Measurements from ENCODE around the gene SOCS1. TPM values are rescaled to one million over a fixed set of nuclear protein-coding genes. Genes with fewer than 3 reads are reported as not detected.
A peak's percentile ranks its signal among the peaks of the same experiment; 100 is the strongest.

SOCS1 gene
- total and polyA plus RNA-seq, 9 of the 15 experiments (the other 6 are each of a cell fraction or from before 2014, with no cell fraction given) = 0.04 to 7.5 (median 2.3) TPM

- peak overlapping the region; percentile 72 for H2AFZ ChIP-seq (ENCODE audit: low read depth, low read length)
- H3K27me3 ChIP-seq (ENCODE audit: control insufficient read depth in 2 of 2, insufficient read depth in 2 of 2, low read length in 2 of 2) = 0 out of 5 replicates have a peak, but pooled peaks cover 0 to 4% of the 10 kb centered on the region in 2 experiments
- WGBS (ENCODE audit: insufficient coverage, low coverage, missing lambda C conversion rate) = under 1% methylated on average over 48 of the region's 105 CpGs
- DNase-seq (ENCODE audit: extremely low read depth in 1 of 4, low spot score in 3 of 4) (peak; percentile 60 to 75 (median 67)), FAIRE-seq (no peak), ATAC-seq (peak; percentile 37)
- no peaks in the 10 kb centered on the region for H3K9me1 ChIP-seq (ENCODE audit: control insufficient read depth, insufficient read depth, low read length)
- peaks cover 10% of the 10 kb centered on the region; the same call in 1 of the 2 replicates for H4K20me1 ChIP-seq (replicated peaks; ENCODE audit: control insufficient read depth, insufficient read depth, low read length)
- intact Hi-C loops (cut with micrococcal nuclease) = loop anchor here (2.0 to 10.0 kb wide), 3 partner anchors 50 to 150 kb away; no protein-coding TSS in a partner anchor
- ChIA-PET POLR2A (interaction anchor here (0.5 to 3.2 kb wide), 52 partner anchors 9 to 1024 kb away, joined by 3 to 36 read pairs (median 4); partner anchors contain the start of genes PRM3, RMI2 and TNP2), CTCF (ENCODE audit: low intra/inter-chr PET ratio) (interaction anchor here (0.7 to 5.2 kb wide), 6 partner anchors 43 to 301 kb away, joined by 3 to 58 read pairs (median 5); no protein-coding TSS in a partner anchor)
- peaks cover 33% of the 10 kb centered on the region for H3K79me2 ChIP-seq (ENCODE audit: control insufficient read depth, insufficient read depth, low read length)
- peak overlapping the region; percentile 82 for H3K4me3 ChIP-seq
- H3K36me3 ChIP-seq (ENCODE audit: control insufficient read depth, insufficient read depth, low read length) = peaks cover 25% of the 10 kb centered on the region; the same call in 1 of the 3 replicates
- H3K4me1 ChIP-seq (replicated peaks in 1 of 2; ENCODE audit: control insufficient read depth in 2 of 2, insufficient read depth in 2 of 2, low read length in 2 of 2) = peaks cover 40 to 47% of the 10 kb centered on the region in 2 experiments; a peak in 4 of 5 replicates
- in situ Hi-C loops (cut with MboI) = no loop called here
- H3K27ac ChIP-seq (ENCODE audit: extremely low read depth, low read depth, low read length) = peak overlapping the region; percentile 86
- H3K4me2 ChIP-seq (ENCODE audit: insufficient read depth, low read length) = peak overlapping the region; percentile 77
- peak overlapping the region; percentile 74 to 94 for H3K9ac ChIP-seq (ENCODE audit: insufficient read depth in 1 of 2, low read depth in 2 of 2, low read length in 2 of 2)
- BruUV-seq (replicated peaks) = no TSS peak
- no peaks in the 10 kb centered on the region for H3K9me3 ChIP-seq (replicated peaks; ENCODE audit: control insufficient read depth, insufficient read depth, low read depth, low read length)
- TF ChIP-seq PYGO2 (tag; IDR thresholded peaks at IDR 0.05) (no peak), TOE1 (IDR thresholded peaks at IDR 0.05; ENCODE audit: borderline replicate concordance) (peak; percentile 18; the same call in 1 of the 2 replicates), TOE1 (CRISPR knock-in tag; IDR thresholded peaks at IDR 0.05; ENCODE audit: borderline replicate concordance, low read depth) (peak; percentile 99), ZNF707 (CRISPR knock-in tag; conservative IDR thresholded peaks at IDR 0.05) (no peak), CAMTA2 (CRISPR knock-in tag; conservative IDR thresholded peaks at IDR 0.05) (0 out of 2 replicates have a peak, but pooled peaks have one; percentile 52), IRF9 (tag; IDR thresholded peaks at IDR 0.05) (no peak), ARID4B (CRISPR knock-in tag; IDR thresholded peaks at IDR 0.05) (peak; percentile 98), HDAC3 (IDR thresholded peaks at IDR 0.05; ENCODE audit: borderline replicate concordance, partially characterized antibody) (no peak), NFIX (CRISPR knock-in tag; IDR thresholded peaks at IDR 0.05; ENCODE audit: low read depth) (no peak), POLR3A (IDR thresholded peaks at IDR 0.05; ENCODE audit: borderline replicate concordance, extremely low read depth, insufficient read depth, insufficient read length) (no peak), NFYB (IDR thresholded peaks at IDR 0.05; ENCODE audit: extremely low read depth, insufficient read length) (no peak), CBFA2T2 (conservative IDR thresholded peaks at IDR 0.05) (no peak)
- TF ChIP-seq, protein P1, sequence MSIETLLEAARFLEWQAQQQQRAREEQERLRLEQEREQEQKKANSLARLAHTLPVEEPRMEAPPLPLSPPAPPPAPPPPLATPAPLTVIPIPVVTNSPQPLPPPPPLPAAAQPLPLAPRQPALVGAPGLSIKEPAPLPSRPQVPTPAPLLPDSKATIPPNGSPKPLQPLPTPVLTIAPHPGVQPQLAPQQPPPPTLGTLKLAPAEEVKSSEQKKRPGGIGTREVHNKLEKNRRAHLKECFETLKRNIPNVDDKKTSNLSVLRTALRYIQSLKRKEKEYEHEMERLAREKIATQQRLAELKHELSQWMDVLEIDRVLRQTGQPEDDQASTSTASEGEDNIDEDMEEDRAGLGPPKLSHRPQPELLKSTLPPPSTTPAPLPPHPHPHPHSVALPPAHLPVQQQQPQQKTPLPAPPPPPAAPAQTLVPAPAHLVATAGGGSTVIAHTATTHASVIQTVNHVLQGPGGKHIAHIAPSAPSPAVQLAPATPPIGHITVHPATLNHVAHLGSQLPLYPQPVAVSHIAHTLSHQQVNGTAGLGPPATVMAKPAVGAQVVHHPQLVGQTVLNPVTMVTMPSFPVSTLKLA (conservative IDR thresholded peaks at IDR 0.05) = peak in 1 of 2 experiments; percentile 10; a peak in 1 of 4 replicates
These were observed 879 bp downstream of the SOCS1 start for GRCh38 chr16:11254913-11255736.

Data from K562 (cell line).